ENCODE data around the gene EFCAB5. TPM values are rescaled to one million over a fixed set of nuclear protein-coding genes. Genes with fewer than 3 reads are reported as not detected.
A peak's percentile ranks its signal among the peaks of the same experiment; 100 is the strongest.

The EFCAB5 gene
- total and polyA plus RNA-seq, 2 experiments from 2014 or later = 0.68 TPM; not detected in 1

DNA sequence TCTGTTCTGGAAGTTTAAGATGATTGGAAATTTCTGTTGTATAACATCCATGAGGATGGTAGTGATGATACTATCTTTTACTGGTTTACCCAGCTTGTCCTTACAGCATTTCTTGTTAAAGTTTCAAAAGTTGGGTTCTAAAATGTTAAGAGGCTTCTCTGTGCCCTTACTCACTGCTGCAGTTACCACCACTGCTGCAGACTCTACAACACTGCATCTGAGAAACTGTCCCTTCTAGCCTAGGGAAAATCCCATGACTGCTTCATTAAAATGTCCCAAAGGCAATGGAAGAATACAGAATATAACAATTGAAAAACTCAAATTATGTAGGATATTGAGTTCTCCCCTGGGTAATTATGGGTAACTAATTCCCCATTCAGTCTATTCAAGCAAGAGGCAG is 171.4 kb downstream of the EFCAB5 start (continued):
- TF ChIP-seq, protein P1, sequence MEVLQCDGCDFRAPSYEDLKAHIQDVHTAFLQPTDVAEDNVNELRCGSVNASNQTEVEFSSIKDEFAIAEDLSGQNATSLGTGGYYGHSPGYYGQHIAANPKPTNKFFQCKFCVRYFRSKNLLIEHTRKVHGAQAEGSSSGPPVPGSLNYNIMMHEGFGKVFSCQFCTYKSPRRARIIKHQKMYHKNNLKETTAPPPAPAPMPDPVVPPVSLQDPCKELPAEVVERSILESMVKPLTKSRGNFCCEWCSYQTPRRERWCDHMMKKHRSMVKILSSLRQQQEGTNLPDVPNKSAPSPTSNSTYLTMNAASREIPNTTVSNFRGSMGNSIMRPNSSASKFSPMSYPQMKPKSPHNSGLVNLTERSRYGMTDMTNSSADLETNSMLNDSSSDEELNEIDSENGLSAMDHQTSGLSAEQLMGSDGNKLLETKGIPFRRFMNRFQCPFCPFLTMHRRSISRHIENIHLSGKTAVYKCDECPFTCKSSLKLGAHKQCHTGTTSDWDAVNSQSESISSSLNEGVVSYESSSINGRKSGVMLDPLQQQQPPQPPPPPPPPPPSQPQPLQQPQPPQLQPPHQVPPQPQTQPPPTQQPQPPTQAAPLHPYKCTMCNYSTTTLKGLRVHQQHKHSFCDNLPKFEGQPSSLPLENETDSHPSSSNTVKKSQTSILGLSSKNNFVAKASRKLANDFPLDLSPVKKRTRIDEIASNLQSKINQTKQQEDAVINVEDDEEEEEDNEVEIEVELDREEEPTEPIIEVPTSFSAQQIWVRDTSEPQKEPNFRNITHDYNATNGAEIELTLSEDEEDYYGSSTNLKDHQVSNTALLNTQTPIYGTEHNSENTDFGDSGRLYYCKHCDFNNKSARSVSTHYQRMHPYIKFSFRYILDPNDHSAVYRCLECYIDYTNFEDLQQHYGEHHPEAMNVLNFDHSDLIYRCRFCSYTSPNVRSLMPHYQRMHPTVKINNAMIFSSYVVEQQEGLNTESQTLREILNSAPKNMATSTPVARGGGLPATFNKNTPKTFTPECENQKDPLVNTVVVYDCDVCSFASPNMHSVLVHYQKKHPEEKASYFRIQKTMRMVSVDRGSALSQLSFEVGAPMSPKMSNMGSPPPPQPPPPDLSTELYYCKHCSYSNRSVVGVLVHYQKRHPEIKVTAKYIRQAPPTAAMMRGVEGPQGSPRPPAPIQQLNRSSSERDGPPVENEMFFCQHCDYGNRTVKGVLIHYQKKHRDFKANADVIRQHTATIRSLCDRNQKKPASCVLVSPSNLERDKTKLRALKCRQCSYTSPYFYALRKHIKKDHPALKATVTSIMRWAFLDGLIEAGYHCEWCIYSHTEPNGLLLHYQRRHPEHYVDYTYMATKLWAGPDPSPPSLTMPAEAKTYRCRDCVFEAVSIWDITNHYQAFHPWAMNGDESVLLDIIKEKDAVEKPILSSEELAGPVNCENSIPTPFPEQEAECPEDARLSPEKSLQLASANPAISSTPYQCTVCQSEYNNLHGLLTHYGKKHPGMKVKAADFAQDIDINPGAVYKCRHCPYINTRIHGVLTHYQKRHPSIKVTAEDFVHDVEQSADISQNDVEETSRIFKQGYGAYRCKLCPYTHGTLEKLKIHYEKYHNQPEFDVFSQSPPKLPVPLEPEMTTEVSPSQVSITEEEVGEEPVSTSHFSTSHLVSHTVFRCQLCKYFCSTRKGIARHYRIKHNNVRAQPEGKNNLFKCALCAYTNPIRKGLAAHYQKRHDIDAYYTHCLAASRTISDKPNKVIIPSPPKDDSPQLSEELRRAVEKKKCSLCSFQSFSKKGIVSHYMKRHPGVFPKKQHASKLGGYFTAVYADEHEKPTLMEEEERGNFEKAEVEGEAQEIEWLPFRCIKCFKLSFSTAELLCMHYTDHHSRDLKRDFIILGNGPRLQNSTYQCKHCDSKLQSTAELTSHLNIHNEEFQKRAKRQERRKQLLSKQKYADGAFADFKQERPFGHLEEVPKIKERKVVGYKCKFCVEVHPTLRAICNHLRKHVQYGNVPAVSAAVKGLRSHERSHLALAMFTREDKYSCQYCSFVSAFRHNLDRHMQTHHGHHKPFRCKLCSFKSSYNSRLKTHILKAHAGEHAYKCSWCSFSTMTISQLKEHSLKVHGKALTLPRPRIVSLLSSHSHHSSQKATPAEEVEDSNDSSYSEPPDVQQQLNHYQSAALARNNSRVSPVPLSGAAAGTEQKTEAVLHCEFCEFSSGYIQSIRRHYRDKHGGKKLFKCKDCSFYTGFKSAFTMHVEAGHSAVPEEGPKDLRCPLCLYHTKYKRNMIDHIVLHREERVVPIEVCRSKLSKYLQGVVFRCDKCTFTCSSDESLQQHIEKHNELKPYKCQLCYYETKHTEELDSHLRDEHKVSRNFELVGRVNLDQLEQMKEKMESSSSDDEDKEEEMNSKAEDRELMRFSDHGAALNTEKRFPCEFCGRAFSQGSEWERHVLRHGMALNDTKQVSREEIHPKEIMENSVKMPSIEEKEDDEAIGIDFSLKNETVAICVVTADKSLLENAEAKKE (CRISPR knock-in tag; IDR thresholded peaks at IDR 0.05) = no peak

DNA sequence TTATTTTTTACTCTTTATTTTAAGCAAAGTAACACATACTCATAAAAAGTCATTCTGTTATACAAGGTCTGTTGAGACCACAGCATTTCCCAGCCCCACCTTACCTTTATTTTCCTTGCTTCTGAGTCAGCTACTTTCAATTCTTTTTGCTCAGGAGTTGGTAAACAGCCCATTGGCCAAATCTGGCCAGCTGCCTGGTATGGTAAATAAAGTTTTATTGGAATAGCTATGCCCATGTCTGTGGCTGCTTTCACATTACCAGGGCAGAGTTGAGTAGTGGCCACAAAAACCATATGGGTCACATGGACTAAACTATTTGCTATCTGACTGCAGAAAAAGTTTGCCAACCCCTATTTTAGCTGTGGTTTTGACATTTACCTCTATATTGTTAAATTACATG is 171.8 kb downstream of the EFCAB5 start:
- H3K27ac ChIP-seq (ENCODE audit: low read depth) = no peak overlapping the region
- H3K36me3 Mint-ChIP-seq (ENCODE audit: low read depth) = peaks cover 7% of the 10 kb centered on the region; the same call in 2 of the 3 replicates
- H3K4me3 Mint-ChIP-seq = no peak overlapping the region
- no peaks in the 10 kb centered on the region for H3K9me3 Mint-ChIP-seq
- H3K4me3 ChIP-seq = no peak overlapping the region
- no peak overlapping the region for H3K4me2 ChIP-seq
- no peaks in the 10 kb centered on the region for H3F3A ChIP-seq (replicated peaks; ENCODE audit: low read depth)
- H4K20me1 ChIP-seq (replicated peaks; ENCODE audit: insufficient read depth) = no peaks in the 10 kb centered on the region
- H3K27me3 Mint-ChIP-seq (ENCODE audit: insufficient read depth, low read depth, poor library complexity) = no peaks in the 10 kb centered on the region
- H2AFZ ChIP-seq = peak overlapping the region; percentile 60; the same call in 1 of the 2 replicates
- no peak for DNase-seq (ENCODE audit: low spot score)
- H3K27me3 ChIP-seq (ENCODE audit: insufficient read depth) = no peaks in the 10 kb centered on the region
- H3K4me1 ChIP-seq (ENCODE audit: insufficient read depth) = peaks cover 4% of the 10 kb centered on the region
- H3K27ac Mint-ChIP-seq = 0 out of 2 replicates have a peak overlapping the region, but pooled peaks have one; percentile 32
- H3K9me2 ChIP-seq (ENCODE audit: insufficient read depth) = no peaks in the 10 kb centered on the region
- ATAC-seq = no peak
- peaks cover 10% of the 10 kb centered on the region; the same call in 2 of the 3 replicates for H3K4me1 Mint-ChIP-seq
- peaks cover 14% of the 10 kb centered on the region for H3K79me2 ChIP-seq (replicated peaks; ENCODE audit: insufficient read depth)
- H3K36me3 ChIP-seq (ENCODE audit: insufficient read depth) = no peaks in the 10 kb centered on the region
- TF ChIP-seq ZNF331 (CRISPR knock-in tag; IDR thresholded peaks at IDR 0.05; ENCODE audit: low read depth) = no peak
- TF ChIP-seq, protein P1 (CRISPR knock-in tag; IDR thresholded peaks at IDR 0.05) = no peak
- TF ChIP-seq, protein P2, sequence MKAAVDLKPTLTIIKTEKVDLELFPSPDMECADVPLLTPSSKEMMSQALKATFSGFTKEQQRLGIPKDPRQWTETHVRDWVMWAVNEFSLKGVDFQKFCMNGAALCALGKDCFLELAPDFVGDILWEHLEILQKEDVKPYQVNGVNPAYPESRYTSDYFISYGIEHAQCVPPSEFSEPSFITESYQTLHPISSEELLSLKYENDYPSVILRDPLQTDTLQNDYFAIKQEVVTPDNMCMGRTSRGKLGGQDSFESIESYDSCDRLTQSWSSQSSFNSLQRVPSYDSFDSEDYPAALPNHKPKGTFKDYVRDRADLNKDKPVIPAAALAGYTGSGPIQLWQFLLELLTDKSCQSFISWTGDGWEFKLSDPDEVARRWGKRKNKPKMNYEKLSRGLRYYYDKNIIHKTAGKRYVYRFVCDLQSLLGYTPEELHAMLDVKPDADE (IDR thresholded peaks at IDR 0.05) = no peak
- TF ChIP-seq EZH2phosphoT487 (IDR thresholded peaks at IDR 0.05; ENCODE audit: unreplicated experiment) = no peak
- no peak for TF ChIP-seq CREB1 (CRISPR knock-in tag; IDR thresholded peaks at IDR 0.05; ENCODE audit: low read depth)
- TF ChIP-seq ZNF114 (CRISPR knock-in tag; IDR thresholded peaks at IDR 0.05) = no peak
- TF ChIP-seq STAT1 (IDR thresholded peaks at IDR 0.05; ENCODE audit: unreplicated experiment) = no peak

Measured in GM23338 (cell line).